ENCODE measurements around the gene CD101. TPM values are rescaled to one million over a fixed set of nuclear protein-coding genes. Genes with fewer than 3 reads are reported as not detected.

The CD101 gene
- total RNA-seq, 1 donor from 2014 or later, result 0.08 TPM

- TF ChIP-seq, protein P1, sequence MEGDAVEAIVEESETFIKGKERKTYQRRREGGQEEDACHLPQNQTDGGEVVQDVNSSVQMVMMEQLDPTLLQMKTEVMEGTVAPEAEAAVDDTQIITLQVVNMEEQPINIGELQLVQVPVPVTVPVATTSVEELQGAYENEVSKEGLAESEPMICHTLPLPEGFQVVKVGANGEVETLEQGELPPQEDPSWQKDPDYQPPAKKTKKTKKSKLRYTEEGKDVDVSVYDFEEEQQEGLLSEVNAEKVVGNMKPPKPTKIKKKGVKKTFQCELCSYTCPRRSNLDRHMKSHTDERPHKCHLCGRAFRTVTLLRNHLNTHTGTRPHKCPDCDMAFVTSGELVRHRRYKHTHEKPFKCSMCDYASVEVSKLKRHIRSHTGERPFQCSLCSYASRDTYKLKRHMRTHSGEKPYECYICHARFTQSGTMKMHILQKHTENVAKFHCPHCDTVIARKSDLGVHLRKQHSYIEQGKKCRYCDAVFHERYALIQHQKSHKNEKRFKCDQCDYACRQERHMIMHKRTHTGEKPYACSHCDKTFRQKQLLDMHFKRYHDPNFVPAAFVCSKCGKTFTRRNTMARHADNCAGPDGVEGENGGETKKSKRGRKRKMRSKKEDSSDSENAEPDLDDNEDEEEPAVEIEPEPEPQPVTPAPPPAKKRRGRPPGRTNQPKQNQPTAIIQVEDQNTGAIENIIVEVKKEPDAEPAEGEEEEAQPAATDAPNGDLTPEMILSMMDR (IDR thresholded peaks at IDR 0.05; ENCODE audit: insufficient read depth, low read length, poor library complexity, severe bottlenecking), result no peak
- Histone ChIP-seq H3K4me3 (ENCODE audit: low read depth, low read length) (no peak overlapping the region), H3K27me3 (ENCODE audit: control insufficient read depth, insufficient read depth, low read length) (no peaks in the 10 kb centered on the region), H3K36me3 (ENCODE audit: control insufficient read depth, insufficient read depth, low read length) (no peaks in the 10 kb centered on the region)
- DNase-seq (ENCODE audit: low read depth), result no peak
Measured at GRCh38 chr1:117038236-117038635, 36.7 kb downstream of the CD101 start.

DNA sequence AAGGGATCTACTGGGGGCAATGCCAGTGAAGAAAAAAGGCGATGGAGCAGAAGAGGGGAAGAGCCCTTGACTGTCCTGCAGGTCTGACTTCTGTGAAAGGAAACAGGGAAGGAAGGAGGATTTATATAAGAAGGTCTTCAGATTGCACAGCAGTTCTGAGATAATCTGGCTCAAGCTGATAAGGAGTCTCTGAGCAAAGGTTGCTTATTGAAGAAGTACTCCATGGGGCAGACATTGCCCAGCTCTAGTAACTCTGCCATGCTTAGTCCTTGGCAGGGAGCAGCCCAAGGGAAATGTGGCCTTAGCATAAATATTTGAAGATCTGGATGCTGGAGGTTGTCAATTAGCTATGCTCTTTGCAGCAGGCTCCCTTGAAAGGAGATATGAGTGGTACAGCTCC lies 42.7 kb downstream of the CD101 start:
- no peaks in the 10 kb centered on the region for H3K27me3 ChIP-seq (ENCODE audit: control insufficient read depth, insufficient read depth, low read length)
- H3K36me3 ChIP-seq (ENCODE audit: control insufficient read depth, insufficient read depth, low read length), result no peaks in the 10 kb centered on the region
- TF ChIP-seq, protein P1 (IDR thresholded peaks at IDR 0.05; ENCODE audit: insufficient read depth, low read length, poor library complexity, severe bottlenecking), result no peak
- no peak for DNase-seq (ENCODE audit: low read depth)
- no peak overlapping the region for H3K4me3 ChIP-seq (ENCODE audit: low read depth, low read length)

GRCh38 chr1:117045644-117046043 lies 44.1 kb downstream of the CD101 start:
- Histone ChIP-seq H3K27me3 (ENCODE audit: control insufficient read depth, insufficient read depth, low read length) (no peaks in the 10 kb centered on the region), H3K36me3 (ENCODE audit: control insufficient read depth, insufficient read depth, low read length) (no peaks in the 10 kb centered on the region), H3K4me3 (ENCODE audit: low read depth, low read length) (no peak overlapping the region)
- DNase-seq (ENCODE audit: low read depth), result no peak
- TF ChIP-seq, protein P1 (IDR thresholded peaks at IDR 0.05; ENCODE audit: insufficient read depth, low read length, poor library complexity, severe bottlenecking), result no peak

DNA sequence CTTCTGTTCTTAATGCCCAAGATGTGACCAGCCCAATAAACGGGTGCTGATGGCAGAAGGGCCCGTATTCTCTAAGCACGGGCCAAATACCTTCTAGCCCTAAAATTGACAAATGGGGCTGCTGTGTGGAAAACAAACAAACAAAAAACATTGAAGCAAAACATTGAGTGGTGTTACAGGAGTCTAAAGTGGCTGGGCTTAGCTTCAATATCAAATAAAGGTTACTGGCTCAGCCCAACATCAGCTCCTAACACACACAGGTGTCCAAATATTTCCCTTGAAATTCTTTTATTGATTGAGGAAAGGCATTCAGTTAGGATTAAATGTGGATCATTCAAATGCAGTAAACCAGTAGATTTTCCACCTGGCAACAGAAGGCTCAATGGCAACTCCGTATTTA lies 45.2 kb downstream of the CD101 start:
- Histone ChIP-seq H3K4me3 (ENCODE audit: low read depth, low read length) (no peak overlapping the region), H3K36me3 (ENCODE audit: control insufficient read depth, insufficient read depth, low read length) (no peaks in the 10 kb centered on the region), H3K27me3 (ENCODE audit: control insufficient read depth, insufficient read depth, low read length) (no peaks in the 10 kb centered on the region)
- no peak for DNase-seq (ENCODE audit: low read depth)
- TF ChIP-seq, protein P1 (IDR thresholded peaks at IDR 0.05; ENCODE audit: insufficient read depth, low read length, poor library complexity, severe bottlenecking), result no peak

- no peaks in the 10 kb centered on the region for H3K27me3 ChIP-seq (ENCODE audit: control insufficient read depth, insufficient read depth, low read length)
- no peak for DNase-seq (ENCODE audit: low read depth)
- H3K4me3 ChIP-seq (ENCODE audit: low read depth, low read length), result no peak overlapping the region
- TF ChIP-seq, protein P1 (IDR thresholded peaks at IDR 0.05; ENCODE audit: insufficient read depth, low read length, poor library complexity, severe bottlenecking), result no peak
- no peaks in the 10 kb centered on the region for H3K36me3 ChIP-seq (ENCODE audit: control insufficient read depth, insufficient read depth, low read length)
Measured at GRCh38 chr1:117047271-117047670, 45.7 kb downstream of the CD101 start.

DNA sequence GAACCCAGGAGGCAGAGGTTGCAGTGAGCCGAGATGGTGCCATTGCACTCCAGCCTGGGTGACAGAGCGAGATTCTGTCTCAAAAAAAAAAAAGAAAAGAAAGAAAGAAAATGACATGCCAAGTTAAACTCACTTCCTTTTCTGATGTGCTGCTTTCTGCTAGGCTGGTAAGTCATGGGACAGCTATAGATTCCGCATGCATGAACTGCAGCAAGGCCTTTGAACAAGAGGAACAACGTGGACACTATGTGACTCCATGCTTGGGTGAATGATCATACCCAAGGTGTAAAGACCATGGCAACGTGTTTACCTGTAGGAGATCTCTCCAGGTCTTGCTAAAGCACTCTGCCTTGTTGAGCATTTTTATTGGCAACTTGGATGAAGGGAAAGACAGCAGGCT lies 48.3 kb downstream of the CD101 start:
- TF ChIP-seq, protein P1 (IDR thresholded peaks at IDR 0.05; ENCODE audit: insufficient read depth, low read length, poor library complexity, severe bottlenecking), result no peak

More for the DNA sequence above, 48.3 kb downstream of the CD101 start:
- Histone ChIP-seq H3K36me3 (ENCODE audit: control insufficient read depth, insufficient read depth, low read length) (no peaks in the 10 kb centered on the region), H3K27me3 (ENCODE audit: control insufficient read depth, insufficient read depth, low read length) (no peaks in the 10 kb centered on the region), H3K4me3 (ENCODE audit: low read depth, low read length) (no peak overlapping the region)
- DNase-seq (ENCODE audit: low read depth), result no peak

All from kidney epithelial cell (primary cell).